ENCODE results near the gene HSH2D.

HSH2D gene

DNA sequence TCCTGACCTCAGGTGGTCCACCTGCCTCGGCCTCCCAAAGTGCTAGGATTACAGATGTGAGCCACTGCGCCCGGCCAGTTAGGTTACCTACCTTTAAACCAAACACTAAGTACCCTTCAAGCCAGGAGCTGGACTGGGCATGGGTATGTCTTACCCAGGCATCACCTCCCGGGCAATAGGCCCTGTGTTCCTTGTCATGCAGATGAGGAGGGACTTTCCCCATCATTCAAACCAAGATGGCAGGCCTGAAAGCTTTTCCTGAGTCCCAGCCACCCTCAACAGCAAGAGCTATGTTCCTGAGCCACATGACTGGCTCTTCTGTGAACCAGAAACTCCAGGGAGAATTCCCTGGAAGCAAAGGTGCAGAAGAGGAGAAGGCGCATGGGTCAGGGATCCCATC, 22.3 kb upstream of the HSH2D start:
- no peak for DNase-seq

DNA sequence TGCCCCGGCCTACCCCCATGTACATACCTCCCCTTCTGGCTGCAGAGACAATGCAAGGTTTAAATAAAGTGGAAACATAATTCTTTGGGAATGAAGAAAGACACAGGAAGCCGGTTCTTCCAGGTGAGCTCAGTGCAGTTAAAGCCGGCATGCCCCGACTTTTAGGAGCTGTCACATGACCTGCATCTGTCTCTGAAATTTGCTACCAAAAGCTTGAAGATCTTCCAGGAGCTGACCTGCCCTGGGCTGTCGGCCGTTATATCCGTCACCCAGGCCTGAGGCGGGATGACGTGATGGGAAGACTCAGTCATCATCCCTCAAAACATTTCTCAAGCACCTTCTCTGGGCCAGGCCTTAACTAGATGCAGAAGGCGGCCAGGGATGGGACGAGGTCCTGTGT, 21.5 kb upstream of the HSH2D start:
- DNase-seq, result no peak

DNA sequence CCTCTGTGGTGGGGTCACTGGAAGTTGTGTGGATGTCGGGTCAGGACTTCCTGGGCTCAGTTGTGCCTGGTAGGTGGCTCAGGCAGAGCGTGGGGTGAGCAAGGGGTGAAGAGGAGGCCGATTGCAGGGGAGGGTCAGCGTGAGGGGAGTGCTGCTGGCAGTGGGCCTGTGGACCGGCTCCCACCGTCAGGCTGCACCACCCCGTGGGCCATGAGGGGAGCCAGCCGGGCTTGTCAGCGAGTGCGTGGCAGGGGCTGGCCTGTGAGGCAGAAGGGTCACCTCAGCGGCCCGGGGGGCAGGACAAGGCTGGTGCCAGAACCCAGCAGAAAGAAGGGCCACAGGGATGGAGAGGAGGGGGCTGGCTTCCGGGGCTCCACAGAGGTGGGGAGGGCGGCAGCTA, 18.5 kb upstream of the HSH2D start:
- DNase-seq, result no peak

DNA sequence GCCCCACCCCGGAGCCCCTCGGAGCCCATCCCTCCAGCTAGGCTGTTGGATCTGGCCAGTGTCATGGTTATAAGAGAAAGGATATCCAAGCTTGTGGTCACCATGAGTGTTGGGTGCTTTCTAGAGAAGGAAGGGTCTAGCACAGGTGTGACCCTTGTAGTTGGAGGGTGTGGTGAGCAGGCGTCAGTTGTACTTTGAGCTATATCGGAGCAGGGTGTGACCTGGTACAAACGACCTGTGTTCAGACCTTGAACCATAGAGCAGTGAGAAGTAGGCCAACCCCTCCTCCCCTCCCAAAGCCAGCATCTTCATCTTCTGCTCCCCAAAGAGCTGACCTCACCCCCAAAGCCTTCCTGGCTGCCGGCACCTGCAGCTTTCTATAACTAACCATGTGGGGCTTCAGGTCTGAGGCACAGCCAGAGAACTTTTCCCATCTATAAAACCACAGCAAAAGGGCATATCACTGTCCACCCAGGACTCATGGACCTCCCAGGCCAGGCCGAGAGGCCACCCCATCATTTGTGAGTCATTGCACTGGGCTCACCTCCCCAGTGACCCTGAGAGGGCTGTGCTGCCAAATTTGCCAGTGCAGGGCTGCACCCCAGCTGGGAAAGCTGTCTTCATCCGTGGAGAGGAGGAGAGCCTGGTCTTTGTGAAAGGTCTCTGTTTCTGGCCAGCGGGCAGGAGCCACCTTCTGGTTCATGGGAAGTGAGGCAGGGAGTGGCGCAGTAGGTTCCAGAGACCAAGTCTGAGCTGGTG, 17.6 kb upstream of the HSH2D start:
- DNase-seq, result no peak

DNA sequence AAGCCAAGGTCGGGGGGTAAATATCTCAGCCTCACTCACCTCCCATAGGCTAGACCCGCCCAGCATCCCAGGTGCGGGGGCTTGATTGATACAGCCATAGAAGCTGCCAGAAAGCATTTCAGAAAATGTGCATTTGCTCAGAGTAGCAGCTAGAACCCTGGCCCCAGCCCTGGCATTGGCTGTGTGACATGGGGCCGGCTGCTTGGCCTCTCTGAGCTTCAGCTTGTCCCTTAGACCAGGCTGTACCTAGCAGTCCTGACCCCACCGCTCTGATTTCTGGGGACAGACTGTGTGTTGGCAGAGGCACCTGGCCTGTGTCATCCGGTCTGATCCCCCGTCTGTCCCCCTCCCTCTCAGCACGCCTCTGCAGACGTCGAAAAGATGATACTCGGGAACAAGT, 16.4 kb upstream of the HSH2D start:
- DNase-seq, result no peak

DNA sequence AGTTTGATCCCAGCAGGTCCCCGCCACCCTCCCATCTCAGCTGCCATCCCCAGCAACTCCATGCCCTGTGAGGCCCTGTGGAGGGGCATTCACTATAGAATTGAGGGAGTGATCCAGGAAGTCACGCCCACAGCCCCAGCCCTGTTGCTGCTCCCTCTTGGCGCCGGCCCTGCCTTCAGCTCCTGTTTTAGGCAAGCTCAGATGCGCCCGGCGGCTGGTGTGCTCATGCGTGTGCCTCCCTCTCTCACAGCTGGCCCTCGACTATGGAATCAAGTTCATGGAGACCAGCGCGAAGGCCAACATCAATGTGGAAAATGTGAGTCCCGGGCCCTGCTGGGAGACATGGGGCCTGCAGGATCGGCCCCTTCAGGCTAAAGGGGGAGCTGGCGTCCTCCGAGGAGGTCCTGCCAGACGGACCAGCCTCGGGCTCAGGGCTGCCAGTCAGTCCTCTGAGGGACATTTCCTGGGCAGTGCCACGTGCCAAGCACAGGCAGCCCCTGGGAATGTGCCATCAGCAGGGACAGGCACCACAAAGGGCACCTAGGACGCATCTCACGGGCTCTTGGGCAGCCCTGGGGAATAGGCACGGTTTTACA, 15.6 kb upstream of the HSH2D start:
- DNase-seq, result no peak

DNA sequence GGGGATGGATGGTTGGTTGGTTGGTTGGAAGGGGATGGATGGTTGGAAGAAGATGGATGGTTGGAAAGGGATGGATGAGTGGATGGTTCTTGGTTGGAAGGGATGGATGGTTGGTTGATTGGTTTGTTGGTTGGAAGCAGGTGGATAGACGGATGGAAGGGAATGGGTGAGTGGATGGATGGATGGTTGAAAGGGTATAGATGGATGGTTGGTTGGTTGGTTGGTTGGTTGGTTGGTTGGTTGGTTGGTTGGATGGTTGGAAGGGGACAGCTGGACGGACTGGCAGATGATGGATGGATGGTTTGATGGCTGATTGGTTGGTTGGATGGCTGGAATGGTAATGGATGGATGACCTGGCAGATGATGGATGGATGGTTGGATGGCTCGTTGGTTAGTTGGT, 11.8 kb upstream of the HSH2D start:
- DNase-seq, result no peak

DNA sequence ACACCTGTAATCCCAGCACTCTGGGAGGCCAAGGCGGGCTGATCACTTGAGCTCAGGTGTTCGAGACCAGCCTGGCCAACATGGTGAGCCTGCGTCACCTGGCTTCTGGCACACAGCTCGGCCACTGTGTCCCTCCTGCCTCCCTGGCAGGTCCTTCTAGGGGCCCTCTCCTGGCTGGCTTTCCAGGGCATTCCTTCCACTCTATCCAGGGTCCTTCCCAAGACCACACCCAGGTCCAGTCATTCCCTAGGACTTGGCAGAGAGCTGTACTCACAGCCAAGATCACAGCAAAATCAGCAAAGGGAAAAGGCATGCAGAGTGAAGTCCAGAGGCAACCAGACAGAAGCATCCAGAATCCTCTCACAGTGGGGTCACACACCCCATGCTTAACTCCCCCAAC, 9.7 kb upstream of the HSH2D start:
- DNase-seq, result no peak

DNA sequence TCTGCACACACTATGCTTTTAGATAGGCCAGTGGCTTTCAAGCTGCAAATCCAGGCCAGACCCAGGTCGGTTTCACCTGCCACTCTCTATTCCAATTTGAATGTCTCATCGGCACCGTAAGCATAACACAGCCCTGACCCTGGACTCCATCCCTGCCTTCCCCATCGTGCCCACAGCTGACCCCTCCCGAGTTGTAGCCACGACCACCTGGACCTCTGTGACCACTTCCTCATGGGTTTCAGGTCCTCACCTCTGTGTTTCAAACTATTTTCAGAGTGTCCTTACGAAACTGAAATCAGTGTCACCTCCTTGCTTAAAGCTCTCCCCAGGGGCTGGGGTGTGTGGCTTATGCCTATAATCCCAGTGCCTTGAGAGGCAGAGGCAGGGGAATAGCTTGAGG, 9.0 kb upstream of the HSH2D start:
- DNase-seq, result no peak

DNA sequence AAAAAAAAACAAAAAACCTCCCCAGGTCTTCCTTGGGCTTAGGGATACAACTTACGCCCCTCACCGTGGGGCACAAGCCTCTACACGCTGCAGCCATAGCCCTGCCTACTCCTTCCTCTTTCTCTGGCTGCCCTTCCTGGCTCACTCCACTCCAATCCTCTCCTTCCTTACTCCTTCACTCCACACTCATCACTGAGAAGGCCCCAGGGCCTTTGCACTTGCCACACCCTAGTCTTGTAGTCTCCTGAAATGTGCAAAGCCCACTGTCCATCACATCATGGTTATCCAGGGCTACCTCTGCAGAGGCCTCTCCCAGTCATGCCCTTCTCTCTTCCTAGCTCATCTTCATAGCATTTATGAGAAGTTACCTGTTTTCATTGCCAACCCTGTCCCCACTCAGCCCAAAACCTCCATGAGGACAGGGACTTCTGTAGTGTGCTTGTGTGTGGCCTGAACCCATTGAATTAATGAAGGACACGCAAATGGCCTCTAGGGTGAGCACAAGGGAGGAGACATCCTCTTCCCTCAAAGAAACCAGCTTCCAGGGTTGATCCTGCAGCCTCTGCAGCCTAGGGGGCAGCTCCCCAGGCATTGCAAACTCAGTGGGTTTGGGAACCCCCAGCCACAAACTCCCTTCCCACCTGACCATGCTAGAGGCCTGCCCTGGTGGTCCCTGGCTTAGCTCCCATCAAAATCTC, 7.9 kb upstream of the HSH2D start:
- no peak for DNase-seq

DNA sequence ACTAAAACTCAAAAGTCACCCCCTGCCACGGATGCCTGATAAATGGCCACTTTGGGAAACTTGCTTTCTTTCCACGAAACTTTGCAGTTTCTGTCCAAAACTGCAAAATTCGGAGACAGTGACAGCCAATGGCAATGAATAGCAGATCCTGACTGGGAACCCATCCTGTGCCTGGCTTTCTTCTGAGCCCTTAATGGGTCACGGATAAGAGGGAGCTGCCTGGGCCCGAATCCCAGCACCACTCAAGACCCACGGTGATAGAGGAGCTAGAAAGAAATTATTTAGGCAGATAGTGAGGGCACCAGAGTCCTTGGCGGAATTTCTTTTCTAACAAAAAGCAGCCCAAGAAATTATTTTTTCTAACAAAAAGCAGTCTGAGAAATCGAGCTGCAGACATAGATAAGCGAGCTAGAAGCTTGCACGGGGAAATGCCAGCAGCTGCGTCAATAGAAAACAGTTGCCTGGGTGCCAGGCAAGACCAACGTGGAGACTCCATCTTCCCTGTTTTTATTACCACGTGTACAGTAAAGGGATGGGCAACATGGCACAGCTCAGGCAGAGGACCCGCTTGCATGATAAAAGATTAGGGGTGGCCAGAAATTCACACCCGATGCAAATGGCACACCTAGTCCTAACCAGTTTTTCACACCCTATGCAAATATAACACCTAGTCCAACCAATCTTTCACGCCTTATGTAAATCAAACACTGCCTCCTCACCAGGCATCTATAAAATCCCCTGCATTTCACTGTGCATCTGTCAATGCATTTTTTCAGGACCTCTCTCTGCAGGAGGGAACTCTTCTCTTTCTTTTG, 7.1 kb upstream of the HSH2D start:
- no peak for DNase-seq

DNA sequence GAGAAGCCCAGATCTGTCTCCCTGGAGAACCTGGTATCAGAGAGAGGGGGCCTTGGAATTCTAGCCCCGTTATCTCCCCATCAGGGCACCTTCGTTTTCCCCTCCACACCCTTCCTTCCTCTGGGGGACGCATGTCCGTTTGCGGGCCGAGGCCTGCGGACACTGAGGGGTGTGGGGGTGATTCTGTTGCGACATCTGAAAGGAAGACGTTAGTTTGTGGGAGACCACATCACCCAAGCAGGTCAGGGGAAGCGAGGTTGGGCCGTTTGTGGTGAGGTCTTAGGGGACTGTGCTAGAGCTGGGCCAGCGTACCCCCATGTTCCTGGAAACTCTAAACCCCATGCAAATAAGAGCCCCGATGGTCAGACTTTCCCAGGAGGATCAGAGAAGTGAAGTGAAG, 3.7 kb upstream of the HSH2D start:
- DNase-seq, result no peak

DNA sequence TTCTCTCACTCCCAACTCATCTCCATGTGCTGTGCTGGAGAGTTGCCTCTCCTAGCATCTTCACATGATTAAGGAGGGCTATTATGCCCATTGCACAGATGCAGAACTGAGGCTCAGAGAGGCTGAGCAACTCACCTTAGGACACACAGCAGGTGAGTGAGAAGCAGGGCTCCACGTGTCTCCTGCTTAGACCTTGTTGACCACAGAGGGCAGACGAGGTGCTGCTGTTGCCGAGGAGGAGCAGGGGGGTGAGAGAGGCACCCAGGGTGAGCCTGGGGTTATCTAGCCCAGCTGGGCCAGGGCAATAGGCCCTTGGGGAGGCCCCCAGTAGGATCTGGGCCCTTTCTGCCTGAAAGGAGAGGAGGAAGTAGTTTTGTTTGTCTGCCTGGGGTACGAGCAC, 2.4 kb upstream of the HSH2D start:
- DNase-seq, result no peak

DNA sequence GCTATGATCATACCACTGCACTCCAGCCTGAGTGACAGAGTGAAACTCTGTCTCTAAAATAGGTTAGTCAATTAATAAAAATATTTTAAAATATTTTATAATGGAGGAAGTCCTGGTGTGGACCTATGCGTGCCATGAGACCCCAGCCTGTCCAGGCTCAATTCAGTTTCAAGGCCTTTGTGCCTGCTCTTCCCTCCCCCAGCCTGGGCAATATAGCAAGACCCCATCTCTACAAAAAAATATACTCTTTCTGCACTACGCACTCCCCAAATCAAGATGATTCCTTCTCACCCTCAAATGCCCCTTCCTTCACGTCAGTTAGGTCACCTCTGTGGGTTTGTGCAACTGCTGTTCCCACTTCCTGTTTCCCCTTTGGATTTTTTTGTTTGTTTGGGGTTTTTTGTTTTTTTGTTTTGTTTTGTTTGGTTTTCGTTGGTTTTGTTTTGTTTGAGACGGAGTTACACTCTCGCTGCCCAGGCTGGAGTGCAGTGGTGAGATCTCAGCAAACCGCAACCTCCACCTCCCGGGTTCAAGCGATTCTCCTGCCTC, 1.4 kb upstream of the HSH2D start:
- no peak for DNase-seq

DNA sequence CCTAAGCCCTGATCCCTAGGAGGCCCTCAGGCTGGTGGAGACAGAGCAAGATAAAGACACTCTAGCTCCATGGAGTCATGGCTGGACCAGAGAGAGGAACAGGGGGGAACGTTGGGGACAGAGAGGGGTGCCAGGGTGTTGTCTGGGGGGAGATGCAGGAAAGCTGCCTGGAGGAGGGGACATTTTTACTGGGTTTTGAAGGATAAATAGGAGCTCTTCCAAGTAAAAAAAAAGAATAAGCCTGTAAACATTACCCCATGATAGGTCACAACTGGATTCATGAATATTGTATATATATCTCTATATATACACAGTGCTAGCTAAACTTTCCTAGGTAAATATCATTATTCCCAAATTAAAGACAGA, 714 bp downstream of the HSH2D start:
- DNase-seq, result no peak

DNA sequence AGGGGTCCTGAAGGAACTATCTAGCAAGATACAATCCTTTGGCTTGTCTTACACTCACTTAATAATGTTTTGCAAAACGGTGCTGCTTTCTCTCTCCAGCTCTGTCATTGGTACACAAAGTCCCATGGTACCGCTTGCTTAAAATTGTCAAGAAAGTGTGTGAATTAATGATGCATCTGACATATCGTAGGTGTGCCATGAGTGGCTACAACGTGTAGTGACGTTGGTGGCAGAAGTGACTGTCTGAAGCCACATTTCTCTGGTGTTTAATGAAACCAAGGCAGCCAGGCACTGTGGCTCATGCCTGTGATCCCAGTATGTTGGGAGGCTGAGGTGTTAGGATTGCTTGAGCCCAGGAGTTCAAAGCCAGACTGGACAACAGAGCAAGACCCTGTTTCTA, 2.6 kb downstream of the HSH2D start:
- no peak for DNase-seq

DNA sequence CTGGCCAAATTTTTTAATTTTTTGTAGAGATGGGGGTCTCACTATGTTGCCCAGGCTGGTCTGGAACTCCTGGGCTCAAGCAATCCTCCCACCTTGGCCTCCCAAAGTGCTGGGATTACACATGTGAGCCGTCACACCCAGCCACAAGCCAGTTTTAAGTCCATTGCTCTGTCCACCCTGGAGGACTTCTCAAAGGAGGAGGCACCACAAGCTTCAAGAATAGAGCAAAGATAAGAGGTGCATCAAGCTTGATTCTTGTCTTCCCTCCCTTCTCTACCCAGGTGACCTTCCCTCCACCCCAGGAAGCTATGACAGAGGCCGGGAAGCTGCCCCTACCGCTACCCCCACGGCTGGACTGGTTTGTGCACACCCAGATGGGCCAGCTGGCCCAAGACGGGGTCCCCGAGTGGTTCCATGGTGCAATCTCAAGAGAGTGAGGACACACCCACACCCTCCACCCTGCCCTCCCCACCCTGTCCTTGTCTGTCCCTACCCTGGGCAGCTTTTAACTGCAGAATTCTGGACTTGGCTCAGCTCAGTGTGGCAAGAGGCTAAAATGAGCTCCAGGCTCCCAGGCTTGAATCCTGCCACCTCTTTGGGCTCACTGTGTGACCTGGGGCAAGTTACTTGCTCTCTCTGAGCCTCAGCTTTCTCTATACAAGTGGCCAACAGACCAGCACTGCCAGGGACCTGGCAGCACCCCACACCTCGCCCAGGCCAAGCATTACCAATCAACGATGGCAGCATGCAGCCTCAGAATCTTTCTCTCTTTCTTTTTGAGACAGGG, 5.2 kb downstream of the HSH2D start:
- no peak for DNase-seq

DNA sequence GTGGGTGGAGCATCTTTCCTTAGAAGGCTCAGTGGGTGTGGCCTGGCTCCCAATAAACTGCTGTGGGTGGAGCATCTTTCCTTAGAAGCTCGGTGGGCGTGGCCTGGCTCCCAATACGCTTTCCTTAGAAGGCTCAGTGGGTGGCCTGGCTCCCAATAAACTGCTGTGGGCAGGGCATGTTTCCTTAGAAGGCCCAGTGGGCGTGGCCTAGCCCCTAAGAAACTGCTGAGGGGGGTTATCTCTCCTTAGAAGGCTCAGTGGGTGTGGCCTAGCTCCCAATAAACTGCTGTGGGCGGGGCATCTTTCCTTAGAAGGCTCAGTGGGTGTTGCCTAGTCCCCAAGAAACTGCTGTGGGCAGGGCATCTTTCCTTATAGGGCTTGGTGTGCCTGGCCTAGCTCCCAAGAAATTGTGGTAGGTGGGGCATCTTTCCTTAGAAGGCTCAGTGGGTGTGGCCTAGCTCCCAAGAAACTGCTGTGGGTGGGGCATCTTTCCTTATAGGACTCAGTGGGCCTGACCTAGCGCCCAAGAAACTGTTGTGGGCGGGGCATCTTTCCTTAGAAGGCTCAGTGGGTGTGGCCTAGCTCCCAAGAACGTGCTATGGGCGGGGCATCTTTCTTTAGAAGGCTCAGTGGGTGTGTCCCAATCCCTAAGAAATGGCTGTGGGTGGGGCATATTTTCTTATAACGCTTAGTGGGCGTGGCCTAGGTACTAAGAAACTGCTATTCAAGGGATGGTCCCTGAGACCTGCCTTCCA, 10.3 kb downstream of the HSH2D start:
- no peak for DNase-seq

DNA sequence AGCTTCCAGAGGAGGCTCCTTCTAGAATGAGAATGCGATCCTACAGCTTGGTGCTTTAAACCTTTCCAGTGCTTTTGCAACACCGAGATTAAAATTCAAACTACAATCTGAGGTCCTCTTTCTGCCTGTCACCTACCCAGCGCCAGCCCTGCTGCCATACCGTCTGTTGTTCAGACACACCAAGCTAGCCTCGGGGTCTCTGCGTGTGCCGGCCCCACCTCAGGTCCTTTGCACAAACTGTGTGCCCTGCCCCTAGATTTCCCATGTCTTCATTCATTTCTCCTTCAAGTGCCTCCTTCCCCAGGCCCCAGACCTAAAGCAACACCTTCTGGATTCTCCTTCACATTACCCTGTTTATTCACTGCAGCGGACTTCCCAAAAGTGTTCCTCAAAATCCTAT, 11.1 kb downstream of the HSH2D start:
- DNase-seq, result no peak

DNA sequence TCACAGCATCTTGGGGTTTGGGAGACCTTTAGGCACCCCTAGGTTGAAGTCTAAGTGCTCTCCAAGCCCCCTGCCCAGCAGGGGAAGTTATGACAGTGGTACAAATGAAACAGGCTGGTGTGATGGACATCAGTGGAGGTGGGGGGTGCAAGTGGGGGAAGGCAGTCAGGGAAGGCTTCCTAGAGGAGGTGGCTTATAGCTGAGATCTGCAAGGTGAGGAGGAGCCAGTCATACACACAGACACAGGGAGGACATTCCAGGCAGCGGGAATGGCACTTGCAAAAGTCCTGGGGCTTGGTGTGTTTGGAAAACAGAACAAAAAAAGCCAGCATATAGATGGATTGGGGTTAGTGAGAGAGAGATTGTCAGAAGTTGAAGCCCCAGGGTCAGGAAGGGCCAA, 11.6 kb downstream of the HSH2D start:
- no peak for DNase-seq

DNA sequence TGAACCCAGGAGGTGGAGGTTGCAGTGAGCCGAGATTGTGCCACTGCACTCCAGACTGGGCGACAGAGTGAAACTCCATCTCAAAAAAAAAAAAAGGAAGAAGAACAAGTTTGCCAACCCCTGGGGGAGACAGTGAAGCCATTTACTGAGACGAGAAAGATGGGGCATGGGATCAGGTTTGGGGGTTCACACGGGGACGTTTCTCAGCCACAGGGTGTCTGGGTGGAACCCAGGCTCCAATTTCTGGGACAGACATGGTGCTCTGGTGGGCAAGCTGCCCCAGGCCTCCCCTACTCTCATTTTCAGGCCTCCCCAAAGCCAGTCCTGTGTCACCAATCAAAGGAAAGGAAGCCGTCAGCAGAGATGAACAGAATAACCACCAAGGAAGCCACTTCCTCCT, 13.4 kb downstream of the HSH2D start:
- no peak for DNase-seq

DNA sequence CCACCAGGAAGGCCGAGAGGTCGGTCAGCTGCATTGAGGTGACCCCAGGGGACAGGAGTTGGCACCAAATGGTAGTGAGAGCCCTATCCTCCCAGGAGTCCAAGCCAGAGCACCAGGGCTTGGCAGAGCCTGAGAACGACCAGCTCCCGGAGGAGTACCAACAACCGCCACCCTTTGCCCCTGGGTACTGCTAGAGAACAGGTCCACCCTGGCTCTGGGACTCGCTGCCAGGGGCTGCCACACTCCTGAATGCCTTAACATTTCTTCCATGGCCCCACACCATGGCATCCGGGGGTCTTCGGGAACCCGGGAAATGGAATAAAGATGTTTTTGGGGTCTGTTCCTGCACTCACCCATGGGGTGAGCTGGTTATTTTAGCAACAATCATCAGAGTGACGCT, 14.1 kb downstream of the HSH2D start:
- DNase-seq, result no peak
